ENCODE results near the gene CLIC3.

CLIC3 gene

DNA sequence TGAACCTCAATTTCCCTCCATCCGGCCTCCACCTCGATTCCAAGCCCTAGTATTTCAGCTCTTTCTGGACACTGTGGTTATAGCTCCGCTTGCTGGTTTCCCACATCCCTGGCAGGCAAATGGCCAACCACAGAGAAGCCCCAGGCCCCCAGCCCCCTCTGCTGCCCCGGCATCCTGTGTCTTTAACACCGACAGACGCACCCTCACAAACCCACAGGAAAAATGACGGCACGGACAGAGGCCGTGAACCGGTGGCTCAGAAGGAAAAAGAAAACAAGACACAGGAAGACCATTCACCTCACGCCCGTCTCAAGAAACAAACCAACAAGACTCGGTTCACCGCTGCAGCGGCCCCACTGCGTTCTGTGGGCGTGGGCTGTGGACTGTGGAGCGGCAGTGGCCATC is 1.5 kb upstream of the CLIC3 start:
- no peak for DNase-seq

GRCh38 chr9:136997371-136997770 is 1.0 kb upstream of the CLIC3 start:
- no peak for DNase-seq

DNA sequence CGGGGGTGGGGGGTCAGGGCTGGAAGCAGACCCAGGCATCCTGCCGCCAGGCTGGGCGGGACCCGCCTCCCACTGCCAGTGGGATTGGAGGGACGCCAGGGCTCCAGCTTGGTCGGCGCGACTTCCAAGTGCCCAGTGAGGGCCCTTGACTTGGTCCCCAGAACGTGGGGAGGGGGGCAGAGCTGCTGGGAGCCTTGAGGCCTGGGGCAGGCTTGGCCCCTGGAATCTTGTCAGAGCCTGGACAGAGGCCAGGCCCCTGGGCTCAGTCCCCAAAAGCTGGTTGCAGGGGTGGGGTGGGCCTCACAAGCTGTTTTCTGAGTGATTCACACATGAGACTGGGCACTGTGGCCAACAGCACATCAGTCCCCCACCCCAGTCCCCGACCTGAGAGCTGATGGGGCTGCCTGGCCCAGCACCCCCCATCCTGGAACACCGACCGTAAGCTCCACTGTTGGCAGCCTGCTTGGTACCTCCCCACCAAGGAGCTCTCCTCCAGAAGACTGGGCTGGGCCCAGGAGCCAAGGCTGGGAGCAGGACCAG is 526 bp downstream of the CLIC3 start:
- peak; percentile 80 for DNase-seq

DNA sequence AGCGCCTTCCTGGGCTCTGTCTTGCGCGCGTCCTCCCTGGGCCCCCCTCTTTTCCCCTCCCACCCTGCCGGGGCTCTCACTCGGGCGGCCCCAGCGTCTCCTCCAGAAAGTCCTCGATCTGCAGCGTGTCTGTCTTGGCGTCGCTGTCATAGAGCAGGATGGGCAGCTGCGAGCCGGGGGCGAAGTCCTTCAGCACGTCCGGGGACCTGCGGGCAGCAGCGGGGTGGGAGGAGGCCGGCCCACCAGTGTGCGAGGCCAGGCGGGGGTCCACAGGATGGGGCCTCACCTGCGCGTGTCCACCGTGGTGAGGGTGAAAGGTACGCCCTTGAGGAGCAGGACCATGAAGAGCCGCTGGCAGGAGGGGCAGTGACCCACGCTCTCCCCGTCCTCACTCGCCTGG is 1.0 kb downstream of the CLIC3 start:
- DNase-seq: peak; percentile 56

- no peak for DNase-seq
Measured at GRCh38 chr9:136994888-136995230, 1.5 kb downstream of the CLIC3 start.

- no peak for DNase-seq
Measured at GRCh38 chr9:136994180-136994887, 2.0 kb downstream of the CLIC3 start.

GRCh38 chr9:136992819-136993369 is 3.5 kb downstream of the CLIC3 start:
- no peak for DNase-seq

- peak; percentile 27 for DNase-seq
Measured at GRCh38 chr9:136991993-136992818, 4.2 kb downstream of the CLIC3 start, which contains the start of gene PAXX. TSS of gene PAXX (plus strand) at chr9:136992422. CDS start at chr9:136992444, 22 bp downstream.

DNA sequence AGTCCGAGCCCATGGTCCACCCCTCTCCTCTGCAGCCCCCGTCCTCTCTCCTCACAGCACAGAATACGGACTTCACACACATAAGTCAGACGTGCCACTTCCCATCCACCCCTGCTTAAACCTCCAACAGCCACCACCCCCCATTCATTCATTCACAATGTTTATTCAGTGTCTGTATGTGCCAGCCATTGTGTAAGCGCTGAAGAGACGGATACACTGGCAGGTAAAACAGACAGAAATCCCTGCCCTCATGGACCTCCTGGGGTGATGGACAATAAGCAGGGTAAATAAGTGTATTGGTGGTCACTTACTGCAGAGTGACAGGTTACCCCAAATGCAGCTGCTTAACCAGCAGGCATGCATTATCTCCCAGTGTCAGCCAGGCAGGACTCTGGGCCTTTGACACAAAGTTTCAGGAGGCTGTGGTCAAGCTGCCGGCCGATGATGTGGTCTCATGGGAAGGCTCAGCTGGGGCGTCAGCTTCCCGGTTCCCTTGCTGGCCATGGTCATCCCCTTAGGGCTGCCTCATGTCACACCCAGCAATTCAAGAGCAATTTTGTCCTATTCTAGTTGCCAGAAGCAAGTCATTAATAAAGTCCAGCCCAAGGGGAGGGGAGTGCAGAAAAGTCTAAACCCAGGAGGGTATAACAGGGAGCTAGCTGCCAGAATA is 6.0 kb downstream of the CLIC3 start:
- DNase-seq: no peak

DNA sequence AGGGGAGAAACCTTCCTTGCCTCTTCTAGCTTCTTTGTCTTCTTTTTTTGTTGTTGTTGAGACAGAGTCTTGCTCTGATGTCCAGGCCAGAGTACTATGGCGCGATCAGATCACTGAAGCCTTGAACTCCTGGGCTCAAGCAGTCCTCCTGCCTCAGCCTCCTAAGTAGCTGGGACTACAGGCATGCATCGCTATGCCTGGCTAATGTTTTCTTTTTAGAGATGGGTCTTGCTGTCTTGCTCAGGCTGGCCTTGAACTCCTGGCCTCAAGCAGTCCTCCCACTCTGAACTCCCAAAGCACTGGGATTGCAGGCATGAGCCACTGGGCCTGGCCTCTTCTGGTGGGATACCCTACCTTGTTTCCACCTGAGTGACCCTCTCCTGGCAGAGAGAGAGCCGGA is 7.5 kb downstream of the CLIC3 start:
- no peak for DNase-seq

DNA sequence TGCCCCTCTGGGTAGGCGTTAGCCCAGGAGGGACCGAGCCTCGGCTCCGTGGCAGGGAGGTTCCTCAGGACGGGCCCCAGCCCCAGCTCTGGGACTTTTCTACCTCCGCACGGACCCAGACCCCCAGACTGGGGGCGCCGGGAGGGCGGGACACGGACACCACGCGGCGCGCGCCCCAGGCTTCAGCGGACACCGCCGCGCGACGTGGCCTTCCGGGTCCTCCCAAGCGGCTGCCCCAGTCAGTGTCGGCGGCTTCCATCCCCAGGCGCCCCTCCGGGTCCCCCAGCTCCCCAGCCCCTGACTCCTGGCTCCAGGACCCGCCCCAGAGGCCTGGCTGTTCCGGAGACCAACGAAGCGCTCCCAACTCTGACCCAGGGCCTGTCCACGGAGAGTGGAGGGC is 10.5 kb downstream of the CLIC3 start:
- DNase-seq: no peak

GRCh38 chr9:136985027-136985602 is 11.3 kb downstream of the CLIC3 start:
- no peak for DNase-seq

GRCh38 chr9:136984464-136985026 is 11.8 kb downstream of the CLIC3 start:
- no peak for DNase-seq

- DNase-seq: no peak
Measured at GRCh38 chr9:136983656-136984314, 12.6 kb downstream of the CLIC3 start.

- DNase-seq: no peak
Measured at GRCh38 chr9:136983167-136983566, 13.2 kb downstream of the CLIC3 start.

- DNase-seq: no peak
Measured at GRCh38 chr9:136982232-136983051, 13.9 kb downstream of the CLIC3 start, which contains the start of gene LCNL1. TSS of gene LCNL1 (plus strand) at chr9:136982993. CDS start at chr9:136983587, 594 bp downstream.

- DNase-seq: no peak
Measured at GRCh38 chr9:136981588-136982231, 14.7 kb downstream of the CLIC3 start.

GRCh38 chr9:136980669-136981478 is 15.5 kb downstream of the CLIC3 start:
- DNase-seq: no peak

Measured in DMS79 treated with DMSO at 0.1 percent for 48 hours (cell line).